Stimulated activated CD8-positive, alpha-beta memory T cell treated with anti-CD3 and anti-CD28 coated beads, Interleukin-2, amount 100 ng/mL, for 1 hour (primary cell): ENCODE results near the gene SMARCD3.
A peak's percentile ranks its signal among the peaks of the same experiment; 100 is the strongest.

Experiments
- DNase-seq, 2 donors: peaks; one replicate each; pipeline ENCODE4 v3.0.0-alpha.2; 2020; ENCODE audit warnings: low read depth in 2 of 2

SMARCD3 gene

GRCh38 chr7:151237244-151238189 is 11.0 kb downstream of the SMARCD3 start:
- DNase-seq, result no peak

GRCh38 chr7:151236406-151236805 is 12.1 kb downstream of the SMARCD3 start:
- no peak for DNase-seq

- no peak for DNase-seq
Observed at GRCh38 chr7:151235091-151235787, 13.3 kb downstream of the SMARCD3 start.

- DNase-seq, result no peak
Observed at GRCh38 chr7:151233804-151234203, 14.7 kb downstream of the SMARCD3 start.

GRCh38 chr7:151232917-151233701 is 15.4 kb downstream of the SMARCD3 start:
- peak in 1 of 2 donors; percentile 54 for DNase-seq

GRCh38 chr7:151232091-151232916 is 16.2 kb downstream of the SMARCD3 start, which contains the start of gene CHPF2:
Gene CHPF2, plus strand, starts transcription at chr7:151232483. Its CDS starts 1,529 bp downstream, at chr7:151234012.
- peak; percentile 80 to 82 for DNase-seq

- DNase-seq, result no peak
Observed at GRCh38 chr7:151231080-151231479, 17.4 kb downstream of the SMARCD3 start.

- no peak for DNase-seq
Observed at GRCh38 chr7:151229249-151229648, 19.2 kb downstream of the SMARCD3 start.

- DNase-seq, result no peak
Observed at GRCh38 chr7:151228024-151228866, 20.2 kb downstream of the SMARCD3 start.

- peak; percentile 96 to 97 for DNase-seq
Observed at GRCh38 chr7:151226875-151227782, 21.4 kb downstream of the SMARCD3 start, which contains the start of gene ABCF2. Gene ABCF2, minus strand, starts transcription at chr7:151227205. Its CDS starts 747 bp downstream, at chr7:151226458.

- no peak for DNase-seq
Observed at GRCh38 chr7:151226560-151226874, 22.0 kb downstream of the SMARCD3 start.

GRCh38 chr7:151225948-151226510 is 22.5 kb downstream of the SMARCD3 start:
- no peak for DNase-seq

- DNase-seq, result no peak
Observed at GRCh38 chr7:151223728-151224127, 24.8 kb downstream of the SMARCD3 start.

GRCh38 chr7:151218170-151218569 is 30.3 kb downstream of the SMARCD3 start:
- DNase-seq, result no peak

- DNase-seq, result no peak
Observed at GRCh38 chr7:151215396-151215795, 33.1 kb downstream of the SMARCD3 start.

GRCh38 chr7:151213826-151214225 is 34.7 kb downstream of the SMARCD3 start:
- no peak for DNase-seq

GRCh38 chr7:151212626-151213025 is 35.9 kb downstream of the SMARCD3 start:
- DNase-seq, result no peak

GRCh38 chr7:151211155-151211772 is 37.2 kb downstream of the SMARCD3 start:
- DNase-seq, result no peak
